Esophagus (tissue), 2 donors: Measurements from ENCODE around the gene DSEL. TPM values are rescaled to one million over a fixed set of nuclear protein-coding genes. Genes with fewer than 3 reads are reported as not detected.

Experiments used
- H3K27ac ChIP-seq, 2 donors: one replicate each; pipeline ENCODE4 v1.5.1; 2013; ENCODE audit warnings: low read depth in 2 of 2, mild to moderate bottlenecking in 2 of 2, inconsistent platforms in 1 of 2, low read length in 1 of 2, moderate library complexity in 1 of 2
- H3K27me3 ChIP-seq, 2 donors: one replicate each; pipeline ENCODE4 v1.6.1; 2013; ENCODE audit warnings: low read length in 2 of 2, control low read depth in 1 of 2, mild to moderate bottlenecking in 1 of 2; ENCODE audit not compliant: insufficient read depth in 2 of 2, control insufficient read depth in 1 of 2
- H3K36me3 ChIP-seq, 2 donors: one replicate each; pipeline ENCODE4 v1.6.1; 2013; ENCODE audit warnings: low read length in 1 of 2; ENCODE audit not compliant: control insufficient read depth in 2 of 2, insufficient read depth in 2 of 2
- H3K4me1 ChIP-seq, 2 donors: one replicate each; pipeline ENCODE4 v1.6.1; 2013; ENCODE audit warnings: low read length in 1 of 2; ENCODE audit not compliant: control insufficient read depth in 2 of 2, insufficient read depth in 2 of 2
- H3K4me3 ChIP-seq, 2 donors: one replicate each; pipeline ENCODE4 v1.5.1; 2013; ENCODE audit warnings: low read length in 2 of 2, mild to moderate bottlenecking in 2 of 2, low read depth in 1 of 2, moderate library complexity in 1 of 2
- H3K9me3 ChIP-seq, 2 donors: one replicate each; pipeline ENCODE4 v1.6.1; 2013; ENCODE audit warnings: mild to moderate bottlenecking in 2 of 2, low read depth in 1 of 2, low read length in 1 of 2, moderate library complexity in 1 of 2; ENCODE audit not compliant: control insufficient read depth in 2 of 2, insufficient read depth in 1 of 2
- WGBS, 2 donors: extraction: QIAGEN DNeasy Blood & Tissue Kit; methylation state at CpG; one replicate each; pipeline ENCODE4 v1.1.7; 2013; 5-methylcytosine and 5-hydroxymethylcytosine counted together
- polyA plus RNA-seq, 2 donors: library from polyadenylated mRNA; stranded (reverse); fragments of 200-250 nt; gene quantifications; one replicate each; pipeline ENCODE4 v1.2.3, GENCODE V29; 2013
- donor health status: healthy with polysubstance abuse.
- donor health status: Bipolar disorder and iron deficiency.

Gene DSEL
- polyA plus RNA-seq, 2 donors = 0.18 to 0.38 TPM

DNA sequence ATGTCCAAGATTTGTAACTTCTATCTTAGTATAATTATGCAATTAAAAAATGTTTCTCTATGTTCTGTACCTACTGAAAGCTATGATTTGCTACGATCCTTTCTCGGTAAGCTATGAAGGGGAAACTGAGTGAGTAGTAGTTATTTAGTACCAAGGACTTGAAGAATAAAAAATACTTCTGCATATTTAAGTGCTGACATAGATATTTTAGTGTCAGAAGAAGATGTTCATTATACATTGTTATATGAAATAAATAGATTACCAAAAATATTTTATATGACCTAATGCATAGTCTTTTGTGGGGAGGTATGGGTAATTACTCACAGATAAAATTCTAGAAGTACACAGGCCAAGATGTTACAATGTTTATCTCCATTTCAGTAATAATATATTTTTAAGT is 39.0 kb downstream of the DSEL start:
- H3K4me3 ChIP-seq = no peak overlapping the region
- H3K27me3 ChIP-seq = no peaks in the 10 kb centered on the region
- no peaks in the 10 kb centered on the region for H3K36me3 ChIP-seq
- H3K27ac ChIP-seq = no peak overlapping the region
- WGBS, 2 donors = 48 to 63% methylated on average over 2 of the region's 2 CpGs
- no peaks in the 10 kb centered on the region for H3K9me3 ChIP-seq
- H3K4me1 ChIP-seq = no peaks in the 10 kb centered on the region

- Histone ChIP-seq H3K27ac (no peak overlapping the region), H3K27me3 (no peaks in the 10 kb centered on the region), H3K4me3 (no peak overlapping the region), H3K9me3 (no peaks in the 10 kb centered on the region), H3K4me1 (no peaks in the 10 kb centered on the region), H3K36me3 (no peaks in the 10 kb centered on the region)
- WGBS, 2 donors = 28 to 57% methylated on average over 3 of the region's 3 CpGs
These were observed 39.9 kb downstream of the DSEL start for GRCh38 chr18:67476585-67476984.

DNA sequence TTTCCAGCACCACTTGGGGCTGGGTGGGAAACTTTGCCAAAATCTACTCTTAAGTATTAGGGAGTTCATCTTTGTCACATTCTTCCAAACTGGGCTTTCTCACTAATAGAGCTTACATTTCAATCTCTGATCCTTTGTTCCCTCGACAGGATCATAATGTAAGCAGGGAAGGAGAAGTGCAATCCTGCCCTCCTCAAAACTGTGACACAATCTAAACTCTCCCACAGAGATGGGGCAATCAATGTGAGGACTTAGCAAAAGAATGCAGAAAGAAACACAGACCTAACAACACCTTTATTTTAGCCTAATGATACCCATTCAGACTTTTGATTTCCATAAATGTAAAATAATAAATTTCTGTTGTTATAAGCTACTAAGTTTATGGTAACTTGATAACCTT is 40.8 kb downstream of the DSEL start:
- no peaks in the 10 kb centered on the region for H3K27me3 ChIP-seq
- no peaks in the 10 kb centered on the region for H3K4me1 ChIP-seq
- WGBS, 2 donors = 16 to 18% methylated on average over 1 of the region's 1 CpG
- no peak overlapping the region for H3K4me3 ChIP-seq
- H3K27ac ChIP-seq = no peak overlapping the region
- H3K36me3 ChIP-seq = no peaks in the 10 kb centered on the region
- no peaks in the 10 kb centered on the region for H3K9me3 ChIP-seq

DNA sequence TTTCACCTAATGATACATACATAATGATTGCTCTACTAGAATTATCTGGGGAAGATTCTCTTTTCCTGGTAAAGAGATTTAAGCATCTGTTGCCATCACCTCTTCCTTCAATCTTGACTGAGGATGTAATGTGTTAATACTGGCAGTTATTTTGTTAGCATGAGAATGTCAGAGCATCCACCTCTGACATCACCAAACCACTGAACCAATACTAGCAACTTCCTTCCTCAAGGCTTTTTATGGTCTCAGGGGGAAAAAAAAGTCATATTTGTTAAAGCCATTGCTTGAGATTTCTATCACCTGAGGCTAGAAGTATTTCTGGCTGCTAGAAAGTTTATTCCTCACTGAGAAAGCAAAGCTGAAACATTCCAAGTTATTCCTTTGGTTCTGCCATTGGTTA is 48.5 kb downstream of the DSEL start:
- H3K9me3 ChIP-seq = peaks cover 0 to 4% of the 10 kb centered on the region in 2 donors
- H3K27ac ChIP-seq = no peak overlapping the region
- no peaks in the 10 kb centered on the region for H3K36me3 ChIP-seq
- H3K4me3 ChIP-seq = no peak overlapping the region
- no peaks in the 10 kb centered on the region for H3K4me1 ChIP-seq
- no peaks in the 10 kb centered on the region for H3K27me3 ChIP-seq

DNA sequence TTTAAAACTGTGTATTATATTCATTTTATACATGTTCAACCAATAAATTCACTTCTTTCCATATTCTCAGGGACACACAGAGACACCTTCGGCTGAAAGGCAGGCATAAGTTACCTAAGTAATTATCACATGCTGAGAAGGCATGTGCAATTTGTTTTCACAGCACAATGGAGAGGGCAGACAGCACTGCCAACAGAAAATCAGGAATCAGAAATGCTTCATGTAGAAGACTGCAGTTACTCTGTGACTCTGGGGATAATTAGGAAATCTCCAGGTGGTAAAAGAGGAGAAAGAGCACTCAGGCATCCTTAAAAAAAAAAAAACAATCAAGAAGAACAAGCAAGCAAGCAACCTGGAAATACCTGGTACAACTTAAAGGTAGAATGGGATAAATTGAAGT is 49.3 kb downstream of the DSEL start:
- WGBS, 2 donors = 38 to 44% methylated on average over 1 of the region's 1 CpG
- Histone ChIP-seq H3K4me1 (no peaks in the 10 kb centered on the region), H3K9me3 (peaks cover 0 to 4% of the 10 kb centered on the region in 2 donors), H3K27ac (no peak overlapping the region), H3K4me3 (no peak overlapping the region), H3K27me3 (no peaks in the 10 kb centered on the region), H3K36me3 (no peaks in the 10 kb centered on the region)

GRCh38 chr18:67464499-67464898 is 52.0 kb downstream of the DSEL start:
- H3K36me3 ChIP-seq = no peaks in the 10 kb centered on the region
- no peaks in the 10 kb centered on the region for H3K27me3 ChIP-seq
- no peak overlapping the region for H3K4me3 ChIP-seq
- peaks cover 0 to 4% of the 10 kb centered on the region in 2 donors for H3K9me3 ChIP-seq
- H3K27ac ChIP-seq = no peak overlapping the region
- no peaks in the 10 kb centered on the region for H3K4me1 ChIP-seq
- WGBS, 2 donors = 90 to 91% methylated on average over 1 of the region's 1 CpG

- H3K27ac ChIP-seq = no peak overlapping the region
- no peaks in the 10 kb centered on the region for H3K4me1 ChIP-seq
- no peak overlapping the region for H3K4me3 ChIP-seq
- WGBS, 2 donors = 71 to 84% methylated on average over 2 of the region's 2 CpGs
- H3K27me3 ChIP-seq = no peaks in the 10 kb centered on the region
- H3K9me3 ChIP-seq = peaks cover 0 to 4% of the 10 kb centered on the region in 2 donors
- H3K36me3 ChIP-seq = no peaks in the 10 kb centered on the region
These were observed 52.7 kb downstream of the DSEL start for GRCh38 chr18:67463829-67464228.

- Histone ChIP-seq H3K4me1 (no peaks in the 10 kb centered on the region), H3K9me3 (no peaks in the 10 kb centered on the region), H3K4me3 (no peak overlapping the region), H3K27me3 (no peaks in the 10 kb centered on the region), H3K36me3 (no peaks in the 10 kb centered on the region), H3K27ac (no peak overlapping the region)
- WGBS, 2 donors = 62 to 65% methylated on average over 3 of the region's 3 CpGs
These were observed 59.8 kb downstream of the DSEL start for GRCh38 chr18:67456711-67457110.
